NCI-H2196 treated with DMSO at 0.1 percent for 48 hours (cell line): ENCODE data around the gene PARP11.
A peak's percentile ranks its signal among the peaks of the same experiment; 100 is the strongest.

Source experiments
- DNase-seq: peaks from one replicate; lab custom pipeline; 2025; ENCODE audit not compliant: unreplicated experiment; lab: John Stamatoyannopoulos, UW

The PARP11 gene, protein sequence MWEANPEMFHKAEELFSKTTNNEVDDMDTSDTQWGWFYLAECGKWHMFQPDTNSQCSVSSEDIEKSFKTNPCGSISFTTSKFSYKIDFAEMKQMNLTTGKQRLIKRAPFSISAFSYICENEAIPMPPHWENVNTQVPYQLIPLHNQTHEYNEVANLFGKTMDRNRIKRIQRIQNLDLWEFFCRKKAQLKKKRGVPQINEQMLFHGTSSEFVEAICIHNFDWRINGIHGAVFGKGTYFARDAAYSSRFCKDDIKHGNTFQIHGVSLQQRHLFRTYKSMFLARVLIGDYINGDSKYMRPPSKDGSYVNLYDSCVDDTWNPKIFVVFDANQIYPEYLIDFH

DNA sequence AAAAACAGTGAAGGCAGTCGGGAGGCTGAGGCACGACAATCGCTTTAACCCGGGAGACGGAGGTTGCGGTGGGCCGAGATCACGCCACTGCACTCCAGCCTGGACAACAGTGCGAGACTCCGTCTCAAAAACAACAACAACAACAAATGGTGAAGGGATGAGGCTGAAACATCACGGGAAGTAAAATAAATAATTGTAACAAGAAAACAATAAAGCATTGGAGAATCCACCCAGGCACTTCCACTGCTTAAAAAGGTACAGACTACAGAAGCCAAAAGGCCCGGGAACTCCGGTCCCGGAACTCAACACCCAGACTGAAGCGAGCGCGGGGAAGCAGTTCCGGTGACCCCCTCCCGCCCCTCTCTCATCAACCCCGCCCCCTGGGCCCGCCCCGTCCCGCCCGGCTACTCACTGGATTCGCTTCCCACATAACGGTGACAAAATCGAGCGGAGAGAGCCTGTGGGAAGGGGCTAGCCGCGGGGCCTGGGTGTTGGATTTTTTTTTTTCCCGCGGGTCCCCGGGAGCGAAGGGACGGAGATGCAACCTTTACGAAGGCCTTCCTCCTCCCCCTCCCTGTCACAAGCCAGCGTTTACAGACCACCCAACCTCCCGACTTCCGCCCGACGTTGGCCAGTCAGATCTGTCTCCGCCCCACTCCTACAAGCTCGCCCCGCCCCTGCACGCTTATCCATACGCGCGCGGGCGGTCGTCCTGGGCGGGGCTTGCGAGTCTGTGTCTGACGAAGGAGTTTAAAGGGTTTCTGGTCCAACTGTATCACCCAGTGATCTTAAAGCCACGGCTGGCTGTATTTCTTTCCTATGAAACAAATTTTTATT, at the start of gene PARP11:
PARP11 (minus strand) TSS at position 600 of the 837 bp plus-strand sequence; CDS start at position 430, 170 bp downstream.
- DNase-seq, result peak; percentile 49

DNA sequence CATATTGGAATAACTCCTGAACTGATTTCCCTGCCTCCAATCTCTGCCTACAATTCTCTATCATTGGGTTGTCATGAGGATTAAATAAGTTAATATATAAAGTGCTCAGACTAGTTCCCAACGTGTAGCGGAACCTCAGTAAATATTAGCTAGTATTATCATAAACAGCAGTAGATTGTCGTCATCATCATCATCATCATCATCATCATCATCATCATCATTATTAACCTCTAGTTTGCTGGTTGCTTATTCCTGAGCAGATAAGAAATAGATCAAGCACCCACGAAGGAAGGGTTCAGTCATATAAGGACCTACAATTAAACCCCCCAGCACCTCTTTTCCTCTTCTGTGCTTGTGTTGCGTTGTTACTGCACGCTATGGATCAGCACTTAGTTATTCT, 48.8 kb upstream of the PARP11 start:
- DNase-seq, result no peak

GRCh38 chr12:3921526-3921925, 48.3 kb upstream of the PARP11 start:
- DNase-seq, result no peak

GRCh38 chr12:3921151-3921471, 47.9 kb upstream of the PARP11 start:
- no peak for DNase-seq

DNA sequence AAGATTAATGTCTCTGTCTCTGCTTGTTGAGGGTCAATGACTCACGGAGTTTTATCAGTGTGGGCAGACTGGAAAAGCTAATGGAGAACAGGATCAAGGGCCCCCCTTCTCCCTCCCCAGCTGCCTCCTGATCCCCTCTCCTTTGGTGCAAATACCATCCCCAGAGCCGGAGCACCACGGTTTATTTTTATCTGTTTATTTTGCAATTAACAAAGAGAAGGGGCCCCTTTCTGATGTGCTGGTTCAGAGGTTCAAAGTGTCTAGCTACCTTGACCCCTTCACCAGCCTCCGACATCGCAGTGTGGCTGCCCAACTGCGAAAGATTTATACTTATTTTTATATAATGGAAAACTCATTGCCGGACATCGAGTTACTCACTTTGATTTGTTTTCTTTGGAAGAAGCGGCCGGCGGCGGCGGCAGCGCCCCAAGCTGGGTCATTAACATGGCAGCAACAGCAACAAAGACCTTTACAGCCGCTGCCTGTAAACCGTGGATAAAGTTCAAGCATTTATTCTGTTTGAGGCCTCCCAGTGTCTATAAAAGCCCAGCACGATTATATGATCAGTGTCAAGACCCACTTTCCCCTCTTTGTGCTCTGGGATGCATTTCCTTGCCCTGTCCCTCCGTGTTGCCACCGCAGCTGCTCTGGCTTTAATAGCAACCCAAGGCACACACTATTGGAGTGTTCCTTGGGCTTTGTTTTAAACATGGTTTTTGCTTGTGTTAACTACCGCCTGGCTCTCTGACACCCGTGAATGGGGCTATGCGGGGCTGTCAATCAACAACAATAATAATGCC, 47.4 kb upstream of the PARP11 start:
- no peak for DNase-seq

DNA sequence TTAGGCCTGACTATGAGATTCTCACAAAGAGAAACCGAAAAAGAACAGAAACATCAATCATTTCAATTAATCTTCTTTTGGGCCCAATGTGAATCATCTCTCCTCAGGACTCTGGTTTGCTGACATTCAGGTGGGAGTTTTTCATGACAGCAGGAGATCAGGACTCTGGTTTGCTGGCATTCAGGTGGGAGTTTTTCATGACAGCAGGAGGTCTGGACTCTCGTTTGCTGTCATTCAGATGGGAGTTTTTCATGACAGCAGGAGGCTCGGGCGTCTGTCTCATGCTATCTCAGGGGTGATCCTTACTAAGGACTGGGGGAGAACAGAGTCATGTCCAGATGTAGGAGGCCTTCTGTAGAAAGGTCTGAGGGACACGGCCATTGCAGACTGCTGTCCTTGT, 40.1 kb upstream of the PARP11 start:
- no peak for DNase-seq

- DNase-seq, result no peak
Observed at GRCh38 chr12:3912863-3913262, 39.7 kb upstream of the PARP11 start.

GRCh38 chr12:3911409-3911808, 38.2 kb upstream of the PARP11 start:
- DNase-seq, result no peak

- no peak for DNase-seq
Observed at GRCh38 chr12:3905664-3906063, 32.5 kb upstream of the PARP11 start.

- no peak for DNase-seq
Observed at GRCh38 chr12:3904999-3905398, 31.8 kb upstream of the PARP11 start.

DNA sequence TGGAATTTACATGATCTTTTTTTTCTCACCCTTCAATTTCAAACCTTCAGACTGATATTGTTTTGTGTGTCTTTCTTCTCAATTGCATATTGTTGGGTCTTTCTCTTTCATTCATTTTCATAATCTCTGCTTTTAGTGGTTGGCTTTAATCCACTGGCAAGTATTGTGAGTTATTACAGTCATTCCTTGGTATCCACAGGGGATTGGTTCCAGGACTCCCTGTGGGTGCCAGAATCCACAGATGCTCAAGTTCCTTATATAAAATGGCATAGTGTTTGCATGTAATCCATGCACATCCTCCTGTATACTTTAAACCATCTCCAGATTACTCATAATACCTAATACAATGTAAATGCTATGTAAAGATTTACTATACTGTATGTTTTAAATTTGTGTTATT, 29.7 kb upstream of the PARP11 start:
- DNase-seq, result no peak

DNA sequence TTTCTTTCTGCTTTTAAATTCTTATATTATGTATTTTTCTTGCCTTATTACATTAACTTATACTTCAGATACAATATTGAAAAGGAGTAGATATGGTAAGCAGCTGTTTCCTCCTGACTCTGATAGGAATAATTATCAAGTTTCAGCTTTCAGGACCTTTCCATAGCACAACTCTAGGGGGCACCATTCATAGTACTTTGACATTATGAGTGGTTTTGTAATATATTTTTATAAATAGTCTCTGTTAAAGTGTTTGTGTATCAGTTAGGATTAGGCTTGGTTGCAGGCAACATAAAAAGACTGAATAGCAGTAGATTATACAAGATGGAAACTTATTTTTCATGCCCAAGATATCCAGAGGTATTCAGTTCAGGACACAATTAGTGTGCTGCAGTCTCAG, 27.9 kb upstream of the PARP11 start:
- DNase-seq, result no peak

DNA sequence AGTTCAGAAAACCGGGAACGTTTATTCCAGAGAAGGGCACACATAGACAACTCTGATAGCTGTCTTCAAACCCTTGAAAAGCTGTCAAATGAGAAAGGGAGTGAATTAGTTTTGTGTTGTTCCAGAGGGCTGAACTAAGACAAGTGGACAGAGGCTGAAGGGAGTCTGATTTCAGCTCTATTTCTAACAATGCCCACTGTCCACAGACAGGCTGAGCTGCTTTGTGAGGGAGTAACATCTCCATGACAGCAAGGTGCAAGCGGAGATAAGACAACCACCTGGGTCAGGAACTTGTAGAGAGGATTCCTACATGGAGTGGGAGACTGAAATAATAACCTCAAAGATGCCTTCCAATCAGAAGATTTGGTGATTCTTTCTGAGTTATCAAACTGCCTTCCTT, 25.6 kb upstream of the PARP11 start:
- DNase-seq, result no peak

DNA sequence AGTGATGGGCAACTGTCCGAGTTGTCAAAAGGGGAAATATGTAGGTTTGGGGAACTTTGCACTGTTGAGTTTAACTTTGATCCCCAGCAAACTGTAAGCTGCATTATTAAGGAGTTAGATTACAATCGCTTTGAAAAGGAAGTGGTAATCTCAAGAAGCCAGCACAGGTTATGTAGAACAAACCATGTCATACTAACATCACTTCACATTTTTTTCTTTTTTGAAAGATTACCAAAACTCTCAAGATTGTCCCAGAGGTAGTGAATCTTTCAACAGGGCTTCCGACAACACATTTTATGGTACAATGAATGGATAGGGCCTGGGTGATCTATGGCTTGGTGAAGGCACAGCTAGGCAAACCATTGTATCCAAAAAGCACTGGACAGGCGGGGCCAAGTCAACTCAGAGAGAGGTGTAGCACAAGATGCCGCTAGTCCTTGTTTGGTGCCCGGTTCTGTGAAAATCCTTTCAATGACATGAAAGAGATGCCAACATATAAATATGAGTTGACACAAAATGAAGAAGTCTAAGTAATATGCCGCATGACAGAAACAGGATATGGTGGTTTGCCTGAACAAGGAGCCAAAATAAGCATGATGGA, 24.3 kb upstream of the PARP11 start:
- no peak for DNase-seq

GRCh38 chr12:3896801-3897351, 23.7 kb upstream of the PARP11 start:
- no peak for DNase-seq

- DNase-seq, result no peak
Observed at GRCh38 chr12:3896356-3896755, 23.2 kb upstream of the PARP11 start.

DNA sequence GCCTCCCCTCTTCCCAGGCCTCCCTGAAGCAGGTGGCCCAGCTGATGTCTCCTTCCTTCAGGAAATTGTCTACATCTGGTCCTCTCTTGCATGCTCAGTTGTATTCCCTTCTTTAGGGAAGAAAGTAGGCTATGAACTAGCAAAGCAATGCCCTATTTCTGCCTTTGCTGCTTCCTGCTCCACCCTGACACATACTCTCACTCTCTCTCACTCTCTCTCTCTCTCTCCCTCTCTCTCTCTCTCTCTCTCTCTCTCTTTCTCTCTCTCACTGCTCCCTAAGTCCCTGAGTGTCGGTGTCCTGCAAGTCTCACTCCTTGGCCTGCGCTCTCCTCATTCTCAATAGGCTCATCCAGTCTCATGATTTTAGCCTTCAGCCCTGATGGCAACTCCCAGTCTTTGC, 19.4 kb upstream of the PARP11 start:
- no peak for DNase-seq

DNA sequence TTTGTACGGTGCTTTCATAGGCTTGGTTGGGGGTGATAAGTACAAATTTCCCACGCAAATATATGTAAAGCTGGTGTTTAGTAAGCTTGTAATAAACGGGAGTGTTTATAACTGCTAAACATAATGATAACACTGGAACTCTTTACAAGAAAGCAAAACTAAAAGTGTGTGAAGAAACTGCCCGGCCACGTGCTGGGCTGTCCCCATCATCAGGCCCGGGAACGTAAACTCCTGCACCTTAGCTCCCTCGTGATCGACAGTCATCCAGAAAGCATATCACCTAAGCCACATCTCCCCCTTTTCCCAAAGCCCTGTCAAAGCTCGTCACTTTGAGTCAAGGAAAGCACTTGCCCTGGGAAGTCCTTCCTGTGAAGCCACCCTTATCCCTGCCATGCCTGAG, 18.0 kb upstream of the PARP11 start:
- DNase-seq, result no peak

- no peak for DNase-seq
Observed at GRCh38 chr12:3888659-3889058, 15.5 kb upstream of the PARP11 start.

DNA sequence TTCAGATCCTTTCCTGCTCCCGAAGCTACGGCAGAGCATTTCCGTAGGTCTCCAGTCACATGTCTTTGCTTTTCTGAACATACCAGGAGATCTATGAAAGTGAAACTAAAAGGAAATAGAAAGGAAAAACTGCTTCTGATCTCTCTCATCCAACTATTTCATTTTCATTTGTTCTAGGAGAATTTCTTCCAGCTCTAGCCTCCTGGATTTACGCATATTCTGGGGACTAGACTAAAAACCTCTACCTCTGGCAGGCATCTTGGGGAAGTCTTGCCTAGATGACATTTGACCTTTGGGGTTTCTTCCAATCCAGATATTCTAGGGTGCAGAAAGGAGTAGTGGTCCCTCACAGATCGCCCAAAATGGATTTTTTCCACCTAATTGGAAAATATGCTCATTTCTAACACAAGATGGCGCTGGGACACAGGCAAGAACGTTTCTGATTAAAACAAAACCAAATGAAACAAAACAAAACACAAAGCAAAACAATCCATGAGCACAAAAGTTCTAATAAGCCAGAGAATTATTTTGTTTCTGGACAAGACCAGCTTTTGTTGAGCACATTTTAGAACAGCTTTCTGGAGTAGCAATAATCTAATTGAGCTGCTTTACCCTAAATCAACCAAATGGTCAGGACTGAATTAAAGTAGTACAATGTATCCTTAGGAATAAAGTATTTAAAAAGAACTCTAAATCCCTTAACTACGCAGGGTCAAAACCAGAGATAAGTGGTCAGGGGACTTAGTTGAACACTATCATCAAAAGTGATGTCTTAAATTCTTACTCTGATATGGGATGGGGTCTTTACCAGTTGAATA, 12.3 kb upstream of the PARP11 start:
- DNase-seq, result no peak
